K562 (cell line): ENCODE results near the gene AMIGO1.

Experiments used
- AFF4 ChIP-seq: sonication (generic); formaldehyde crosslinking; IDR thresholded peaks from 2 replicates; pipeline ENCODE4 v1.8.0; 2023; ENCODE audit warnings: mild to moderate bottlenecking, missing genetic modification reagents
- CTCF ChIP-seq, 3 experiments: IDR thresholded peaks in 2 of 3; conservative IDR thresholded peaks in 1 of 3; 2 replicates each; pipeline ENCODE4 v1.5.1; 2011 to 2012; ENCODE audit warnings: low read length in 3 of 3, mild to moderate bottlenecking in 3 of 3, control low read depth in 2 of 3, improper control_type of control experiment in 1 of 3, inconsistent platforms in 1 of 3, low read depth in 1 of 3, mixed read lengths in 1 of 3, moderate library complexity in 1 of 3; ENCODE audit not compliant: insufficient read depth in 2 of 3
- GATA2 ChIP-seq: sonication (generic); formaldehyde crosslinking; IDR thresholded peaks from 2 replicates; pipeline ENCODE4 v1.4.0; 2020; ENCODE audit warnings: mild to moderate bottlenecking, missing genetic modification reagents
- KAT2B ChIP-seq: IDR thresholded peaks from one replicate; pipeline ENCODE4 v1.6.1; 2012; ENCODE audit warnings: low read depth, mild to moderate bottlenecking, control low read depth, inconsistent platforms, low read length, moderate library complexity
- LCOR ChIP-seq: sonication (generic); formaldehyde crosslinking; IDR thresholded peaks from 2 replicates; pipeline ENCODE4 v1.8.0; 2022; ENCODE audit warnings: mild to moderate bottlenecking, missing genetic modification reagents
- ZFP36 ChIP-seq: fragments of 150-350 bp; IDR thresholded peaks from 2 replicates; pipeline ENCODE4 v1.6.1; 2018; ENCODE audit warnings: low read length, low read depth; ENCODE audit not compliant: partially characterized antibody
- ZNF644 ChIP-seq: fragments of 200-800 bp; sonication (Bioruptor generic); IDR thresholded peaks from 2 replicates; pipeline ENCODE4 v1.6.1; 2016; ENCODE audit warnings: low read depth, missing genetic modification characterization, missing compliant biosample characterization

GRCh38 chr1:109522026-109522425, 12.5 kb upstream of the AMIGO1 start:
- TF ChIP-seq ZNF644 (tag) (no peak), ZFP36 (no peak), LCOR (CRISPR knock-in tag) (no peak), KAT2B (no peak), AFF4 (no peak), GATA2 (CRISPR knock-in tag) (no peak), CTCF (IDR thresholded peaks at IDR 0.05 in 2 of 3, conservative IDR thresholded peaks at IDR 0.05 in 1 of 3; ENCODE audit: insufficient read depth in 2 of 3, low read depth in 1 of 3, low read length in 3 of 3) (no peak)
